ENCODE data around the gene IL1RAPL2. TPM values are rescaled to one million over a fixed set of nuclear protein-coding genes. Genes with fewer than 3 reads are reported as not detected.

The IL1RAPL2 gene
- total and polyA plus RNA-seq, 2 of the 4 experiments (the other 2 are of a cell fraction), result 0.03 TPM; not detected in 1

DNA sequence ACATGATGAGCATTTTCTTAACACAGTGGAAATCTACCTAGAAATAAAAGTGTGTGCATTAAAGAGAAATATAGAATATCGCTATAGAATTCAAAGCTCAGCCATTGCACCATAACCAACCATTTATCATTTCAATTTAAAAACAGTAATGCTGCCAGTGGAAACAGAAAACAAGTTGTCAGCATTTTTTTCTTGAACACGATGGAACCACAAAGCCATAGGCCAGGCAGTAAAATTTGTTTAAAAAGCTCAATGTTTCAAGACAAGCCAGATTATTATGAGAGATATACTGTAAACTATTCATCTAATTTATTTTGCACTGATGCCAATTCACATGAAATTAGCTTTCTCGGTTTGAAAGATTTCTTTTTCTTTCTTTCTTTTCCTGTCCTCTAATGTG lies 1209.7 kb downstream of the IL1RAPL2 start:
- ATAC-seq (ENCODE audit: low read depth), result no peak
- no peak overlapping the region for H3K18ac ChIP-seq (ENCODE audit: low read depth, low read length)
- no peak overlapping the region for H2BK120ac ChIP-seq (ENCODE audit: low read depth, low read length)
- no peaks in the 10 kb centered on the region for H3K9me3 ChIP-seq (ENCODE audit: control insufficient read depth, insufficient read depth, low read length)
- H2AK9ac ChIP-seq (replicated peaks; ENCODE audit: low read depth, low read length, poor library complexity), result no peak overlapping the region
- no CpG with 5 or more reads among the region's 3 CpGs for WGBS, 2 experiments (ENCODE audit: extremely low coverage in 2 of 2, insufficient read length in 1 of 2)
- no peaks in the 10 kb centered on the region for H3K36me3 ChIP-seq (ENCODE audit: control insufficient read depth, insufficient read depth, low read length)
- ChIA-PET CTCF (no interaction called here), POLR2A (ENCODE audit: unreplicated experiment) (no interaction called here)
- H3K23ac ChIP-seq (ENCODE audit: low read depth, low read length), result no peak overlapping the region
- no peaks in the 10 kb centered on the region for H3K4me1 ChIP-seq (ENCODE audit: control insufficient read depth, insufficient read depth, low read length)
- no peak for DNase-seq
- H3K14ac ChIP-seq (replicated peaks; ENCODE audit: low read depth, low read length), result no peak overlapping the region
- H2AK5ac ChIP-seq (ENCODE audit: low read depth, low read length), result no peak overlapping the region
- no peak overlapping the region for H2AFZ ChIP-seq (replicated peaks; ENCODE audit: low read length, poor library complexity)
- no peaks in the 10 kb centered on the region for H4K20me1 ChIP-seq (ENCODE audit: insufficient read depth, low read length)
- H2BK15ac ChIP-seq (ENCODE audit: low read depth, low read length), result no peak overlapping the region
- H3K9ac ChIP-seq (ENCODE audit: low read depth, low read length), result no peak overlapping the region
- no peak overlapping the region for H3K4me2 ChIP-seq (ENCODE audit: low read depth, low read length)
- no peaks in the 10 kb centered on the region for H3K9me1 ChIP-seq (ENCODE audit: insufficient read depth, low read length)
- no peak overlapping the region for H4K5ac ChIP-seq (ENCODE audit: low read depth, low read length)
- H3K4me3 ChIP-seq (ENCODE audit: insufficient read depth, low read depth, low read length), result no peak overlapping the region
- no peak overlapping the region for H3K56ac ChIP-seq (ENCODE audit: extremely low read depth, insufficient read depth, low read length)
- no peak overlapping the region for H4K91ac ChIP-seq (ENCODE audit: insufficient read depth, low read depth, low read length)
- dilution Hi-C loops (cut with HindIII; ENCODE audit: low sequenced_read_pairs, unreplicated experiment) (no loop called here), in situ Hi-C loops (cut with MboI; ENCODE audit: low sequenced_read_pairs) (no loop called here), intact Hi-C loops (cut with micrococcal nuclease) (no loop called here)
- no peak overlapping the region for H3K27ac ChIP-seq (ENCODE audit: insufficient read depth, low read length)
- H3K4ac ChIP-seq (ENCODE audit: low read depth, low read length), result no peak overlapping the region
- no TSS peak for BruUV-seq (replicated peaks)
- H2BK20ac ChIP-seq (ENCODE audit: low read depth, low read length), result no peak overlapping the region
- no peaks in the 10 kb centered on the region for H3K79me1 ChIP-seq (ENCODE audit: low read depth in 1 of 2, low read length in 2 of 2)
- H3K27me3 ChIP-seq (ENCODE audit: control insufficient read depth, insufficient read depth, low read length), result no peaks in the 10 kb centered on the region
- no peak overlapping the region for H4K8ac ChIP-seq (ENCODE audit: low read depth in 2 of 2, low read length in 2 of 2)
- no peak overlapping the region for H2BK5ac ChIP-seq (ENCODE audit: low read depth, low read length, poor library complexity, severe bottlenecking)
- TF ChIP-seq CHD1 (IDR thresholded peaks at IDR 0.05; ENCODE audit: low read depth, low read length) (no peak), BHLHE40 (IDR thresholded peaks at IDR 0.05; ENCODE audit: low read depth, low read length) (no peak), MAFK (IDR thresholded peaks at IDR 0.05; ENCODE audit: low read depth, low read length) (peak; percentile 82)
- TF ChIP-seq, protein P1, sequence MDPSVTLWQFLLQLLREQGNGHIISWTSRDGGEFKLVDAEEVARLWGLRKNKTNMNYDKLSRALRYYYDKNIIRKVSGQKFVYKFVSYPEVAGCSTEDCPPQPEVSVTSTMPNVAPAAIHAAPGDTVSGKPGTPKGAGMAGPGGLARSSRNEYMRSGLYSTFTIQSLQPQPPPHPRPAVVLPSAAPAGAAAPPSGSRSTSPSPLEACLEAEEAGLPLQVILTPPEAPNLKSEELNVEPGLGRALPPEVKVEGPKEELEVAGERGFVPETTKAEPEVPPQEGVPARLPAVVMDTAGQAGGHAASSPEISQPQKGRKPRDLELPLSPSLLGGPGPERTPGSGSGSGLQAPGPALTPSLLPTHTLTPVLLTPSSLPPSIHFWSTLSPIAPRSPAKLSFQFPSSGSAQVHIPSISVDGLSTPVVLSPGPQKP (IDR thresholded peaks at IDR 0.05; ENCODE audit: borderline replicate concordance, low read depth, low read length), result no peak
